CD4-positive, alpha-beta T cell (primary cell): Measurements from ENCODE around the gene LGR4. TPM values are rescaled to one million over a fixed set of nuclear protein-coding genes. Genes with fewer than 3 reads are reported as not detected.

Source experiments
- ATAC-seq: fragments of 200-7000 bp; cut with Tn5 transposase; one replicate; pipeline ENCODE4 v1.10.0; 2022; ENCODE audit warnings: mild to moderate bottlenecking; ENCODE audit not compliant: poor library complexity
- CTCF ChIA-PET: fragments of 350-600 bp; sonication (Branson Sonifier 250); formaldehyde crosslinking; loops from one replicate; lab custom pipeline; 2021; ENCODE audit warnings: antibody characterized with exemption, inconsistent platforms; lab: Charles Lee
- POLR2A ChIA-PET: fragments of 350-600 bp; sonication (Branson Sonifier 250); formaldehyde crosslinking; loops from one replicate; lab custom pipeline; 2021; ENCODE audit warnings: antibody characterized with exemption, inconsistent platforms; lab: Charles Lee
- DNase-seq, 14 experiments: peaks; one replicate each; pipeline ENCODE4 v3.0.0-alpha.2; 2013 to 2020; ENCODE audit warnings: mixed read lengths in 2 of 14
- H3K27ac ChIP-seq, 2 donors: one replicate each; pipeline versions ENCODE4 v1.5.1 to v1.7.0; 2013; ENCODE audit warnings: low read length in 2 of 2, low read depth in 1 of 2, mild to moderate bottlenecking in 1 of 2
- H3K27me3 ChIP-seq, 2 experiments: 1 replicate in 1 of 2; 2 replicates in 1 of 2; pipeline versions ENCODE4 v1.6.1 to v1.7.0; 2013; ENCODE audit warnings: low read length in 2 of 2, control low read depth in 1 of 2, mild to moderate bottlenecking in 1 of 2, moderate library complexity in 1 of 2; ENCODE audit not compliant: insufficient read depth in 2 of 2, control insufficient read depth in 1 of 2
- H3K36me3 ChIP-seq: one replicate; pipeline ENCODE4 v1.6.1; 2013; ENCODE audit warnings: low read length, control low read depth; ENCODE audit not compliant: insufficient read depth
- H3K4me1 ChIP-seq: one replicate; pipeline ENCODE4 v1.6.1; 2013; ENCODE audit warnings: low read length, control low read depth; ENCODE audit not compliant: insufficient read depth
- H3K4me3 ChIP-seq: one replicate; pipeline ENCODE4 v1.5.1; 2013; ENCODE audit warnings: mild to moderate bottlenecking, low read length, moderate library complexity
- H3K9me3 ChIP-seq, 2 experiments: 1 replicate in 1 of 2; 2 replicates in 1 of 2; pipeline versions ENCODE4 v1.6.1 to v1.7.0; 2013; ENCODE audit warnings: low read length in 2 of 2, mild to moderate bottlenecking in 2 of 2, control low read depth in 1 of 2, moderate library complexity in 1 of 2; ENCODE audit not compliant: control insufficient read depth in 1 of 2, insufficient read depth in 1 of 2
- H3K27ac Mint-ChIP-seq: one replicate; pipeline ENCODE4 v1.8.0; 2020; ENCODE audit warnings: mixed read lengths
- H3K27me3 Mint-ChIP-seq: one replicate; pipeline ENCODE4 v1.8.0; 2021; ENCODE audit warnings: mixed read lengths
- H3K36me3 Mint-ChIP-seq: one replicate; pipeline ENCODE4 v1.8.0; 2021; ENCODE audit warnings: low read depth, mixed read lengths
- H3K4me1 Mint-ChIP-seq: one replicate; pipeline ENCODE4 v1.8.0; 2021; ENCODE audit warnings: low read depth, mixed read lengths
- H3K4me3 Mint-ChIP-seq: one replicate; pipeline ENCODE4 v1.8.0; 2020; ENCODE audit warnings: mild to moderate bottlenecking, mixed read lengths
- H3K9me3 Mint-ChIP-seq: one replicate; pipeline ENCODE4 v1.8.0; 2020; ENCODE audit warnings: mixed read lengths
- CTCF ChIP-seq: fragments of 200-600 bp; IDR thresholded peaks from one replicate; pipeline ENCODE4 v1.8.0; 2022; ENCODE audit warnings: antibody characterized with exemption, mild to moderate bottlenecking
- intact Hi-C, 2 experiments: fragments of 100-400 bp; cut with DNase I in 1 of 2; cut with micrococcal nuclease in 1 of 2; formaldehyde crosslinking; loops; one replicate each; pipeline versions ENCODE4 v1.15.1 to v1.9.0; 2023 to 2025; cut with DNase I, micrococcal nuclease
- total RNA-seq, 174 experiments: library from RNA in 2 of 174; stranded (reverse) in 2 of 174; gene quantifications; one replicate each; pipeline ENCODE4 v1.2.3 and lab custom pipeline; 2021 to 2026

Gene LGR4
- total RNA-seq, 2 experiments from 2014 or later, result 0.69 to 0.87 TPM

GRCh38 chr11:27475622-27476021 lies 3.0 kb upstream of the LGR4 start:
- no peak for DNase-seq
- H3K27me3 Mint-ChIP-seq, result peaks cover 6% of the 10 kb centered on the region
- no peak overlapping the region for H3K4me3 ChIP-seq
- no peak for TF ChIP-seq CTCF
- H3K27ac Mint-ChIP-seq, result no peak overlapping the region
- intact Hi-C loops, result loop anchor here in 1 of 2 experiments (10.0 kb wide), 1 partner anchor 111 kb away; the partner anchor contains the start of gene CCDC34
- H3K36me3 Mint-ChIP-seq, result peaks cover 4% of the 10 kb centered on the region
- H3K36me3 ChIP-seq, result no peaks in the 10 kb centered on the region
- no peak overlapping the region for H3K4me3 Mint-ChIP-seq
- no peaks in the 10 kb centered on the region for H3K9me3 Mint-ChIP-seq
- H3K4me1 Mint-ChIP-seq, result peaks cover 15% of the 10 kb centered on the region
- no peaks in the 10 kb centered on the region for H3K9me3 ChIP-seq
- CTCF ChIA-PET, result interaction anchor here (1.9 to 2.0 kb wide), 2 partner anchors 10 to 22 kb away, joined by 8 to 10 read pairs; no protein-coding TSS in a partner anchor
- peaks cover 7 to 8% of the 10 kb centered on the region in 2 experiments for H3K27me3 ChIP-seq
- ATAC-seq, result no peak
- H3K27ac ChIP-seq, result no peak overlapping the region
- H3K4me1 ChIP-seq, result peaks cover 17% of the 10 kb centered on the region
- POLR2A ChIA-PET, result no interaction called here

GRCh38 chr11:27473017-27473406 lies 422 bp upstream of the LGR4 start:
- Histone ChIP-seq H3K4me3 (peak overlapping the region; percentile 71), H3K36me3 (no peaks in the 10 kb centered on the region), H3K27ac (no peak overlapping the region), H3K9me3 (no peaks in the 10 kb centered on the region), H3K4me1 (peaks cover 17% of the 10 kb centered on the region), H3K27me3 (peaks cover 8 to 18% of the 10 kb centered on the region in 2 experiments)
- no peak for DNase-seq
- TF ChIP-seq CTCF, result no peak
- Mint-ChIP-seq H3K27ac (peak overlapping the region; percentile 7), H3K4me1 (peaks cover 24% of the 10 kb centered on the region), H3K9me3 (no peaks in the 10 kb centered on the region), H3K27me3 (peaks cover 19% of the 10 kb centered on the region), H3K36me3 (peaks cover 4% of the 10 kb centered on the region), H3K4me3 (peak overlapping the region; percentile 93)
- intact Hi-C loops, result loop anchor here (5.0 to 10.0 kb wide), 3 partner anchors 34 to 111 kb away; partner anchors contain the start of genes CCDC34 (in 2 of the 2) and LIN7C (in 1 of the 2)
- POLR2A ChIA-PET, result interaction anchor here (0.7 to 1.6 kb wide), 5 partner anchors 9 to 110 kb away, joined by 3 to 5 read pairs (median 4); partner anchors contain the start of gene CCDC34
- CTCF ChIA-PET, result interaction anchor here (0.6 to 4.1 kb wide), 2 partner anchors 13 to 24 kb away, joined by 3 to 24 read pairs; no protein-coding TSS in a partner anchor
- ATAC-seq, result no peak

DNA sequence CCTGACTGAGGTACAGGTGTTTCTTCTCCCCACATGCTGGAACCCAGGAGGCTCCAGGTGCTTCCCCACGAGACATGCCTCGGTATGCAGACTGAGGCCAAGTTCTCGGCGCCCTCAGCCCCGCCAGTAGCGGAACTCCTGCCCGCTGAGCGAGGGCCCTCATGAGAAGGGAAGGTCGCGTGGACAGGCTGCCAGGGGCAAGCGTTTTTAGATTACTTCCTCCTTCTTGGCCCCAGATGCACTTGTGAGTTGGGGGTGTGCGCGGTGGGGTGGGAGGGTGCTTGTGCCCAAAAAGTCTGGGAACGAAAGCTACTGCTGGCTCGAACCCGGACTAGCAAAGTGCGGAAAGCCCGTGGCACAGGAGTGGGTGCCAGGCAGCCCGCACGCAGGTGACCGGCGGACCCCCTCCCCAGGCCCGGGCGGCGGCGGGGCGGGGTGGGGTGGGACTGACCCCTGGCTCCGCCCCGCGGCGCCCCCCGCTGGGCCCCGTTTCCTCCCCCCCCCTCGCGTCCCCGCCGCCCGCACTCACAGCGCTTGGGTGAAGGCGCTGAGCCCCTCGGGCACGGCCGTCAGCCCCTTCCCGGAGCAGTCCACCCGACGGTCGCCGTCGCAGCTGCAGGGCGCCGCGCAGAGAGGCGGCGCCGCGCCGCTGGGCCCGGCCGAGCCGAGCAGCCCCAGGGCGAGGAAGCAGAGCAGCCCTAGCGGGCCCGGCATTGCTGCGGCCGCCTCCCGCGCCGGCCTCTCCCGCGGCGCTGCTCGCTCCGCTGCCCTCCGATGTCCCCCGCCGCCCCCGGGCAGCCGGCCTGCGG lies 797 bp downstream of the LGR4 start:
- Mint-ChIP-seq H3K27ac (no peak overlapping the region), H3K4me3 (peak overlapping the region; percentile 91), H3K36me3 (peaks cover 4% of the 10 kb centered on the region), H3K9me3 (no peaks in the 10 kb centered on the region), H3K4me1 (peaks cover 24% of the 10 kb centered on the region), H3K27me3 (peaks cover 24% of the 10 kb centered on the region)
- no peaks in the 10 kb centered on the region for H3K9me3 ChIP-seq
- ChIA-PET CTCF (interaction anchor here (4.1 kb wide), 1 partner anchor 14 kb away, joined by 24 read pairs; no protein-coding TSS in a partner anchor), POLR2A (interaction anchor here (1.0 to 1.6 kb wide), 3 partner anchors 14 to 47 kb away, joined by 3 to 5 read pairs (median 5); no protein-coding TSS in a partner anchor)
- H3K4me3 ChIP-seq, result peak overlapping the region; percentile 57
- intact Hi-C loops, result loop anchor here (5.0 to 10.0 kb wide), 3 partner anchors 36 to 109 kb away; partner anchors contain the start of genes CCDC34 (in 2 of the 2) and LIN7C (in 1 of the 2)
- no peak for TF ChIP-seq CTCF
- H3K36me3 ChIP-seq, result no peaks in the 10 kb centered on the region
- H3K27ac ChIP-seq, result no peak overlapping the region
- peaks cover 17% of the 10 kb centered on the region for H3K4me1 ChIP-seq
- peak in 10 of 14 experiments; percentile 1 to 46 (median 16) for DNase-seq
- H3K27me3 ChIP-seq, result peaks cover 8 to 18% of the 10 kb centered on the region in 2 experiments
- peak; percentile 49 for ATAC-seq
